Stimulated activated CD4-positive, alpha-beta T cell treated with anti-CD3 and anti-CD28 coated beads, Interleukin-12 subunit alpha, Interleukin-12 subunit beta, amount 100 ng/mL, for 48 hours (primary cell): ENCODE results near the gene TM9SF1.

ENCODE experiments used
- DNase-seq, 3 donors: peaks; one replicate each; pipeline ENCODE4 v3.0.0-alpha.2; 2020; ENCODE audit warnings: low read depth in 2 of 3, low spot score in 1 of 3

The TM9SF1 gene, protein sequence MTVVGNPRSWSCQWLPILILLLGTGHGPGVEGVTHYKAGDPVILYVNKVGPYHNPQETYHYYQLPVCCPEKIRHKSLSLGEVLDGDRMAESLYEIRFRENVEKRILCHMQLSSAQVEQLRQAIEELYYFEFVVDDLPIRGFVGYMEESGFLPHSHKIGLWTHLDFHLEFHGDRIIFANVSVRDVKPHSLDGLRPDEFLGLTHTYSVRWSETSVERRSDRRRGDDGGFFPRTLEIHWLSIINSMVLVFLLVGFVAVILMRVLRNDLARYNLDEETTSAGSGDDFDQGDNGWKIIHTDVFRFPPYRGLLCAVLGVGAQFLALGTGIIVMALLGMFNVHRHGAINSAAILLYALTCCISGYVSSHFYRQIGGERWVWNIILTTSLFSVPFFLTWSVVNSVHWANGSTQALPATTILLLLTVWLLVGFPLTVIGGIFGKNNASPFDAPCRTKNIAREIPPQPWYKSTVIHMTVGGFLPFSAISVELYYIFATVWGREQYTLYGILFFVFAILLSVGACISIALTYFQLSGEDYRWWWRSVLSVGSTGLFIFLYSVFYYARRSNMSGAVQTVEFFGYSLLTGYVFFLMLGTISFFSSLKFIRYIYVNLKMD

DNA sequence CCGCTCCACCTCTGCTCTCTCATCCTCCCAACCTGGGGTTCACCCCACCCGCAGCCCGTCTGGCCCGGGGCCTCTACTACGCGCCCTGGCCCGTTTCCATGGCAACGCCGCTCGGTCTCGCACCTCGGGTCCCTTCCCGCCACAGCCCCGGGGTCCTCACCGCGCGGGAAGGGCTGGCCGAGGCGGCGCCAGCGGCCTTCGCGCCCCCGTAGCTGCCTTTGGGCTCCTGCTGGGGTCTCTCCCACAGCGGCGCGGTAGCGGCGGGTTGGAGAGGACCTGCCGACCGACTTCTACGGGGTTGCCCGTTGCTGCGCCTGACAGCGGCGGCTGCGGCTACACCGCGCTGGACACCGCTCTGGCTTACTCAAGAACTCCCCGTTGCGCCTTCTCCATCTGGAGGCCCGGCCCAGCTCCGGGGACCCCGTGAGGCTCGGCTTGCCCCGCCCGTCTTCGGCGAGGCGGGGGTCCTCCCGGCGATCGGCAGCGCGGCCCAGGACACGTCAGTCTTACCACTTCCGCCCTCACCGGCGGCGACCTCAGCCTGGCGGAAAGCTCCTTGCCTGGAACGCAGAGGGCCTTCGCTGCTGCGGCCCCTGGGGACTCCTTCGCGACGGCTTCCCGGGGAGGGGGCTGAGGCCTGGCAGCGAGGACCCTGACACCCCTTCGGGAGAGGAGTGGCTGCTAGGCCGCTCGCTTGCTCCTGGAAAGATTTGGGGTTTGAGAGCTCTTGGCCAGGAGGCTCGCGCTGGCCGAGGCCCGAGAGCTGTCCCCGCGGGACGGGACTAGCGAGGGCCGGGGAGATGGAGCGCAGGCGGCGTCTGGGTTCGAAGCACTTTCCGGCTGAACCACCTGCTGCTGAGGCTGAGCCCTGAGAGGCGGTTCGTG lies at the start of gene TM9SF1:
TSS of gene TM9SF1 (minus strand) at position 256 of the 885 bp plus-strand sequence. CDS start 422 bp downstream, outside the sequence.
- peak; percentile 72 to 82 (median 79) for DNase-seq

DNA sequence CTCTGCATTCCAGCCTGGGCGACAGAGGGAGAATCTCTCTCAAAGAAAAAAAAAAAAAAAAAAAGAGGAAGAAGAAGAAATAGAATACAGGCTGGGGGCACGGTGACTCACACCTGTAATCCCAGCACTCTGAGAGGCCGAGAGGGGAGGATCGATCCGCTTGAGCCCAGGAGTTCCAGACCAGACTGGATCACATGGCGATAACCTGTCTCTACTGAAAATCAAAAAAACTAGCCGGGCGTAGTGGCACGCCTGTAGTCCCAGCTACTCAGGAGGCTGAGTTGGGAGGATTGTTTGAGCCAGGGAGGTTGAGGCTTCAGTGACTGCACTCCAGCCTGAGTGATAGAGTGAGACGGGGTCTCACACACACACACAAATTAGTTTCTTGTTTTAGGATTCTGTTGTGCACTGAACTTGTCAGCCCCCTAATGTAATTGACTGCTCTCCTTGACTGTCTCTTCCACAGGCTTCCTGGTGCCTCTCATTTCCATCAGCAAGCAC lies 48.1 kb upstream of the TM9SF1 start:
- no peak for DNase-seq

DNA sequence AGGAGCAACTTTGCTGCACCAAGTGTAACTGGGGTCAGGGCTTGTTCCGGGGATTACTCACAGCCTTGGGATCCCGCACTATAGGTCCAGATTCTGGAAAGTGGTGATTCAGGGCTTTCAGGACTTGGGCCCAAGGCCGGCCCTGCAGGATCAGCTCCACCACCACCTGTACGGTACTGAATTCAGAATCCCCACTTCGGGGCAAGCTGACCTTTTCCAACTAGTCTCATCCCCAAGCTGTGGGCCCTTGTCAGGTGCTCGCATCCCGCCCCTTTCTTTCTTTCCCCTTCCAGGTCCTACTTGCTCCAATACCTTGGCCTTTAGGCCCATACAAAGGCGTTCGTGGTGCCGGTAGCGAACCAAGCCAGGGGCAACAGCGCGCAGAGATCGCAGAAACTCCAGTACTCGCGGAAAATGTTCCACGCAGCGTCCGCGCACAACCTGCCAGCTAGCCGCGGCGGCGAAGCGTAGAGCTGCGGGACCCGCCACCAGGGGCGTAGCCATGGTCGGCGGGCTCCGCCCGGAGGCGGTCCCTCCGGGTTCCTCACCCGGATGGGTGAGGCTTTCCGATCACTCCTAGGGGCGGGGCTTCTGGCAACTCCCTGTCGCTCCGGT lies 46.7 kb upstream of the TM9SF1 start:
- DNase-seq = peak; percentile 87 to 95 (median 88)

DNA sequence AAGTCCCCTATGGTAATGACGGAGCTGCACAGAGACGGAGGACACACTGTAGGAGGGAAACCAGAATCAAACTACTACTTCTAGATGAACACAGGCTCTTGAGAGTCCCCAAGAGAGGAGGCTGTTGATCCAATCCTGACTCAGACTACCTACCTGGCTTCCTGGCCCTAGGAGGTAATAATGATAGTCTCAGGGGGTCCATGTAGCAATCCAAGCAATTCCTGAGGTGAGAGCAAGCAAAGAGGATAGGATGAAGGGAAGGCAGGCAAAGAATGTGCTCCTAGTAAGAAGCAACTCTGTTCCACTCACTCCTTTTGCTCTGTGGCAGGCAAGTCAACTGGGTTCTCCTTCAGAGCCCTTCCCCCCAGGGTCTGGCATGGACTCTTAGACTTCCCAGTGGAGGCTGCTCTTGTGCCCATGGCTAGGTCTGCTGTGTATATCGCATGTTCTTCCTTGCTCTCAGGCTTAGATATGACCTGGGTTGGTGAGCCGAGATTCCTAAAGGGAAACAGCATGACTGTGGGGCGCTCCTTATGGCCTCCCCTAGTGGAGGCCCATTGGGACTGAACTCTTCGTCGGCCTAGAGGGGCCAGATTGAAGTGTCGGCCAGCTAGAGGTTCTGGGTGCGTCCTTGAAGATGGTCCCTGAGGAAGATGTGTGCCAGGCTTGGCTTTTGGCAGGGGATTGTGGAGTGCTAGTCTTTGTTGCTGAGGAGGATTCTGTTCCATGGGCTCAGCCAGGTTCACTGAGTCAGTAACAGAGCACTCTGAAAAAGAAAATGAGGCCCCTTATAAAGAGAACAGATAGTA lies 45.1 kb upstream of the TM9SF1 start:
- DNase-seq = no peak

DNA sequence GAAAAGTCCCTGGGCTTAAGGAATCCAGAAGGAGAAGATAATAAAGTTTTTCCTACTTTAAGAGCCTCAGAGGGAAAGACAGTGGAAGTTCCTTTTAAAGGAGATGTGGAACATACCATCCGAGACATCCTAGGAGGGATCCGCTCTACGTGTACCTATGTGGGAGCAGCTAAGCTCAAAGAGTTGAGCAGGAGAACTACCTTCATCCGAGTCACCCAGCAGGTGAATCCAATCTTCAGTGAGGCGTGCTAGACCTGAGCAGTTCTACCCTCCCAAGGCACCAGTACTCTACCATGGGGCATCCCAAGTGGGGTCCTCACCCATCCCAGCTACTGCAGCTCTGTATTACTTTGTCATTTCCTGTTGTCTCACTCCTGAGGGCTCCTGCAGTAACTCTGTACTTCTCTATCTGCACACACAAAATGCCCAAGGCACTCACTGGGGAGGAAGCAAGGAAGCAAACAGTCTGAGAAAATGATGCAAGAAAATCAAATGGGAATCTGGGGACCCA lies 43.3 kb upstream of the TM9SF1 start:
- no peak for DNase-seq

DNA sequence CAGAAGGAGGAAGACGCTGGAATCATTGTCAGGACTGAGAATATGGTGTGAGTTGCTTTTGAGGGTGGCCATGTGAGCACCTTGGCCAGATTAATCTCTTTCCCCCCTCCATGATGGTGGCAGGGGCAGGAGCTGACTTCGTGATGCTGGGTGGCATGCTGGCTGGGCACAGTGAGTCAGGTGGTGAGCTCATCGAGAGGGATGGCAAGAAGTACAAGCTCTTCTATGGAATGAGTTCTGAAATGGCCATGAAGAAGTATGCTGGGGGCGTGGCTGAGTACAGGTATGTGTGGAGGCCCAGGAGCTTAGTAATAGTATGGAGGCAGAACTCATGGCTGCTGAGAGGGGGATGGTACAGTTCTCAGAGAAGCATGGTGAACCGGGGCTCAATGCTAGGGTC lies 42.9 kb upstream of the TM9SF1 start:
- DNase-seq = no peak

DNA sequence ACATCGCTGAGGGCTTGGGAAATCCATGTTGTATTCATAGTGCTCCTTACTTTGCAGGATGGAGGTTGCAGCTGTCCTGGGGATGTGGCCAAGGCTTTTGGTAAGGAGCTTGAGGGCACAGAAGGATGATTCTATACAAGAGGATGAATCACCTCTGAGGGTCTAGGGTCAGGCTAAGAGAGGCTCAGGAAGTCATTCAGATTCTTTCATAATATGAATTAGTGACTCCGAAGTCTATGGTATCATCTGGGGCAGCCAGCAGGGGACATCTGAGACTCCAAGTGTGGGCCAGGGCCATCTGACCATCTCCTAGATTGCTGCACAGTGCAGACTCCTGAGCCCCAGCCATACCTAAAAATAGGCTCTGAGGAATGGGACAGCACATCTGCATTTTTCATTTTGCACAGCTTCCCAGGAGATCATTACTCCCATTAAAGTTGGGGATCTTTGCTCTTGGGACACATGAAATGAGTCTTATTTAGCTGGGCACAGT lies 42.3 kb upstream of the TM9SF1 start:
- no peak for DNase-seq

DNA sequence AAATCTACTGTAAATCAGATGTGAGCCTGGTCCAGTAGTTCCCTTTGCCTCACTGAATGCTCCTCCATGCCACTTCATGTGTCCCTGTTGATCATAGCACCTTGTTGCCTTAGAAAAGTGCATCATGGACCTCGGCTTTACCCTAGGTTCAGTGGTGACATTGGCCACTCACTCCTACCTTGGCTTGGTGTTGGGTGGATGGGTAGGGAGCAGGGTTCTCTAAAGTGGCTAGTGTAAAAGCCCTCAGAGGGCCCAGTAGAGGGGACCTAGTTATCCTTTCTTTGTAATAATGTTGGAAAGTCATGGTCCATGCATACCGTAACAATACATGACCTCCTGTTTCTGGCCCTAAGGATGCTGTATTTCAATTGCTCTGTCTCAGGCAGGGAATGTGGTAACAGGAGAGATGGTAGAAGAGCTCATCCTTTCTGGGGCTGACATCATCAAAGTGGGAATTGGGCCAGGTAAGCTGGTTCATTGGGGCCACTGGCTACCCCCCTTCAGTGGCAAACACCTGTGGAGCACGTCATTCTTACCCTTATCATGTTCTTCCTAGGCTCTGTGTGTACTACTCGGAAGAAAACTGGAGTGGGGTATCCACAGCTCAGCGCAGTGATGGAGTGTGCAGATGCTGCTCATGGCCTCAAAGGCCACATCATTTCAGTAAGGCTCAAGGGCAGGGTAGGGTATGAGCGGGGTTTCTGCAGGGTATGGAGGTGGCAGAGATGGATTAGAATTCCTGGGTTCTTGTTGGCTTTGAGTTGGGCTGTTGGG lies 41.6 kb upstream of the TM9SF1 start:
- no peak for DNase-seq

DNA sequence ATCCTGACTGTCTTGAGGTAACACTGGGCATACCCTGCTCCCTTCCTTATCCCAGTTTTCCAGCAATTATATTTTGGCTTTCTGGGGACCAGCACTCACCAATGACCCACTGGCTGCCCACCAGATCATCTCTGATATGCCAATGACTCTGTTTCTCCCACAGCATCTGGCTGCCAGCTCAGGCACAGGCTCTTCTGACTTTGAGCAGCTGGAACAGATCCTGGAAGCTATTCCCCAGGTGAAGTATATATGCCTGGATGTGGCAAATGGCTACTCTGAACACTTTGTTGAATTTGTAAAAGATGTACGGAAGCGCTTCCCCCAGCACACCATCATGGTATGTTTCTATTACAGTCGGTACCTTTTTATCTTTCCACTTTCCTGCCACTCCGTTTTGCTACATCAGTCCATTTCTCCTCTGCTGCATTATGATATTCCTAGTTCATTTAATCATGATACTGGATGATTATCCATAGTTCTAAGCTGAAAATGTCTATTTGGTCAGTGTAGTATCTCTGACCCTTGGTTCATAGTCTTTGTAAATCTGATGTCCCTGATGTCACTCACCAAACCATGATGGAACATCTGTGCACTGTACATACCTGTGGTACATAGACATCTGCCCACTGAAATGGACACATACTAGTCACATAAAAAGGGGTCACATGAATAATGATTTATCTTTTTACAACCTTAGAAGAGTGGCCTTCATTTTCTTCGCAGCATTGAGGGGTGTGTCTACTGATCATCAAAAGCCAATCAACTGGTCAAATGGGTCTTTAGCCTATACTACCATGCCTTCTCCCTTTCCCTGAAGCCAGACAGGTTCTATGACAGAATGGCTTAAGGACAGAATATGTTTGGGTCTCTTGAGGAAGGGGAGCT lies 40.8 kb upstream of the TM9SF1 start:
- no peak for DNase-seq

DNA sequence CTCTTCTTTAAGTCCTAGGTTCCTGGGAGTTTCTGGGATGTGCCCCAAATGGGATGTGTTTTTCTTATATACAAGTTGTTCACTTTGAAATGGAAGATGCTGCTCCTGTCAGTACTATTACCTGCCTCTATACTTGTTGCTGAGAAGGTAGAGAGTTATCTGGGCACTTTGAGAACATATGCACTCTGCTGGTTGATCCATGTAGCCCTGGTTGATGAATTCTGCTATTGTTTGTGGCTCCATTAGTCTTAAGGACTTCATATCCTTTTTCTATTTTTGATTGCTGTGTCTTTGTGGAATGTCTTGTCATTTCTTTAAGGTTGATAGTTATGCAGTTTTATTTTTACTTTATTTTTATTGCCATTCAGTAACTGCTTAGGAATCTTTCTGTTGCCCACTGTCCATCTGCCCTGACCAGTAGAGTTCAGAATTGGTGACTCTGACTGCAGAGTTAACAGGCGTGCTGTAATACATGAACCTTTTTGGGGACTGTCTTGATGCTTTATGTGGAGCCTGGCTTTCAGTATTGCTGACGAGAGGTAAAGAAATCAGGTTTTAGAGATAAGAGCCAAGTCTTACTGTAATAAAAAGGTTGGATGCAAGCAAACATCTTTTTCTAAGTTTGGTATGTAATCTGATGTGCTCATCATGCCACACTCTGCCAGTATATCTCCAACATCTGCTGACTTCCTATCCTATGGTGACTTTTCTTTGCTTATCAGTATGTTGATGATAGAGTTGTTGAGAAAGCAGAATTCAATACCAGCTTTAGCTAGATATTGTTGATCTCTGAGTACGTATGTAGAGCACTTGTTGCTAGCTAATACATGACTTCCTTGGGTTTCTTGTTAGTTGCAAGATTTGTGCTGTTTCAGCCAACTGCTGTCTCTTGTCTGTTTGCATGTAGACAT lies 39.1 kb upstream of the TM9SF1 start:
- DNase-seq = no peak

DNA sequence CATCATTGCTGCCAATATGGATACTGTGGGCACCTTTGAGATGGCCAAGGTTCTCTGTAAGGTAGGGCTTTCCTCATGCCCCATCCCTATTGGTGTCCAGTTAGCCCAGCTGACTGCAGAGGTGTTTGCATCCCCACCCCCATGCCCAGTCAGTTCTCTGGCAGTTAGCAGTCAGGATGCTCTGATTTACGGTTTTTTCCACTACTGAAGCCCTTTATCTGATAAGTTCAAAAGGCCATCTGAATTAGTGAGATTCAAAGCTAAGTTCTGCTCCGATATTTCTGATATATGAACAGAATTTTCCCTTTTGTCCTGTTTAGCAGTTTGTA lies 38.3 kb upstream of the TM9SF1 start:
- no peak for DNase-seq

DNA sequence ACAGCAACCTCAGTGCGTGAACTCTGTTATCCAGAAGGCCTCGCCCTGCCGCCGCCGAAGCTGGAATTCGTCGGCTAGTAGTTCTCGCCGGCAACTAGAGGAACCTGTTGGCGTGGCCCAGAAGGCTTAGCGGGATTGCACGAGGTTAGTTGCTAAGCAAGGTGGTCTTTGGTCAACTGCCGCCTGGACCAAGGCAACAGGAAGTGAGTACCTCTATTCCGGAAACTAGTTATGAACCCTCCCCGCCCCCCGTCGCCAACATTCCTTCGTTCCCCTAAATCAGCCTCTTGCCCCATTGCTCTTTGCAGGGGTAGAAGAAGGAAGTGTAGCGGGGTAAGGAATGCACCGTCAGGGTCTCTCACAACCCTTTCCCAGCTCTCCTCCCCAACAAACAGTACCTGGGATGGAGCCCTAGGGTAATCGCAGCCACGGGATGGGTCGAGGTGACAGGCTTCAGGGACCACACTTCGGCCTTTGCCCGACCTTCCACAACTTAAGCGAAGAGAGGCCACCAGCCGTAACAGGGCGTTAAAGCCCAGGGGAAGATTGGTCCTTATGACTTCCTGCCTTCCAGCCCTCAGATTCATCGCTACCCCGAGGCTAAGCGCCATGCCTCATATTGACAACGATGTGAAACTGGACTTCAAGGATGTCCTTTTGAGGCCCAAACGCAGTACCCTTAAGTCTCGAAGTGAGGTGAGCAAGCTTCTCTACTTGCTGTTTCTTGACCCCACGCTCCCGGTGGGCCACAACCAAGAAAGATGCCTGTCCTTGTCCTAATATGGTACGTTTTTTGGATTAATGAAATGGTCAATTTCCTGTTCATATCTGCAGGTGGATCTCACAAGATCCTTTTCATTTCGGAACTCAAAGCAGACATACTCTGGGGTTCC lies 37.6 kb upstream of the TM9SF1 start, which contains the start of gene GMPR2:
TSS of gene GMPR2 (plus strand) at position 285 of the 893 bp plus-strand sequence. CDS start at position 610, 325 bp downstream.
- DNase-seq = no peak

DNA sequence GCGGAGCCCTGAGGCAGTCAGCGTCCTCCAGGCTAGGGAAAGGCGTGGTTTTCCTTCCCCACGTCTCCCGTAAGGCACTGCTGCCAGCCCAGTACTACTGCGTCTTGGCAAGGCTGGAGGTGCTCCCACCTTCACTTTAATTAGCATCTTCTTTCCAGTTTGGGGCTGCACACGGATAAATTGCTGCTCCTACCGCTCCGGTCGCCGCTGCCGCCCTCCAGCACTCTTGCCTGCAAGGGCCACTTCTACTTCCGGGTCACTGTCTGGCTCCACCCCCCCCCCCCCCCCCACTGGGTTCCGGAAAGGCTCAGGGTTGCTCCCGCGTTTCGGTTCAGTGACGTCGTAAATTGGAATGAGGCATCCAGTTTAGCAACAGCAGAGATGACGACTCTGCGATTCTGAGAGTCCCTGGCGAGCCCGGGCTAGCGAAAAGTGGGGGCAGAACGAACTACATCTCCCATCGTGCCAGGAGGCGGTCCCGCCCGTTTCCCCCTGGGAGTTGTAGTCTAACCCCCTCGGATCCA lies 36.9 kb upstream of the TM9SF1 start, which contains the start of gene NEDD8:
TSS of gene NEDD8 (minus strand) at position 247 of the 524 bp plus-strand sequence. CDS start at position 147, 100 bp downstream.
- peak; percentile 86 to 90 (median 90) for DNase-seq

DNA sequence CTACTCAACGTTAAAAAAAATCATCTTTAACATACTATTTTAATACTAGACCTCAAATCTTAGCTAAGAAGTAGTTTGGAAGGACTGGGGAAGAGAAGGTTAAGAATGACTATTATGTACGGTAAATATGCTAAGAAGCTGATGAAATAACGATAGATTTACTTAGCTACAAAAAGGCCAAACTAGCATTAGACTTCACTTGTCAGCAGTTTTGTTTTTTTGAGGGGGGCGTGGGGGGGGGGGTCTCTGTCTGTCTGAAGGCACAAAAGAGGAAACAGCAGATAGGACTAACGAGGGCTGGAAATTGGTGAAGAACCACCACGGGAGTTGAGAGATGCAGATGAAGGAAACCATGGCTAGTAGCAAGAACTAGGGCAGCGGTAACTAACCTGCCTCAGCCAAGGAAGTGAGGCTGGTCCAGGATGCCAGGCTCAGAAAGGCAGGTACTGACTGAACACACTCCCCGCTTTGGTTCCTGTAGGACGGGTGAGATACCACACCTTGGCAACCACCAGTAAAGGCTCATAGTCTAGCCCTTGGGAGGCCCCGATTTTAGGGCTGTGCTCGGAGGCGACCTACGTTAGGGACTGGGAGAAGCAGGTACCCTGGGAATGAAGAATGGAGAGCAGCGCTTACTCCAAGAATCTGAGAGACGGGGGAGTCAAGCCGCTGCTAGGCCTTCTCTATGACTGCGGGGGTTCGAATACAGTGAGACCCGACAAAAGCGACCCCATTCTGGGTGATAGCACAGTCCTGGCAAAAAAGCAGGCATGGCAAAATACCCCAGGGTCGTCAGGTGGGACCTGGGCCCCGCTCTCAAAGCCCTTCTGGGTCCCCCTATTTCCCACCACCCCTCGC lies 36.3 kb upstream of the TM9SF1 start:
- DNase-seq = no peak

DNA sequence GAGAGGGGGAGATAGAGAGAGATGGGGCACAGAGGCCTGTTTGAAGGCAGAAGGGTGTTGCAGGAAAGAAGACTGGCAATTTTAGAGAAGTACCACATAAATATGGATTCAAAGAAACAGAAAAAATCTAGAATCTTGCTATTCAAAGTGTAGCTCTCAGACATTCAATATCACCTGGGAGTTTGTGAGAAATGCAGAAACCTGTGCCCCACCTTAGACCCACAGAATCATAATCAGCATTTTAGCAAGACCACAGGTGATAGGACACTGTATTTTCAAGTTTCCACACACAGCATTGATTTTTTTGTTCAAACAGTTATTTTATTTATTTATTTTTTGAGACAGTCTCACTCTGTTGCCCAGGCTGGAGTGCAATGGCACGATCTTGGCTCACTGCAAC lies 33.7 kb upstream of the TM9SF1 start:
- no peak for DNase-seq
